Activated T-cell treated with anti-CD3 and anti-CD28 coated beads, Interleukin-2, amount 50 U/mL, for 4 hours (primary cell): ENCODE results near the gene MGAT5. TPM values are rescaled to one million over a fixed set of nuclear protein-coding genes. Genes with fewer than 3 reads are reported as not detected.

ENCODE experiments used
- ATAC-seq, 2 donors: fragments of 200-7000 bp; cut with Tn5 transposase; one replicate each; pipeline ENCODE4 v1.10.0; 2021
- DNase-seq: peaks from one replicate; pipeline ENCODE4 v3.0.0-alpha.2; 2020
- H3K27me3 Mint-ChIP-seq: one replicate; pipeline ENCODE4 v1.8.0; 2021; ENCODE audit warnings: low read depth, mixed read lengths
- H3K36me3 Mint-ChIP-seq: one replicate; pipeline ENCODE4 v1.8.0; 2022; ENCODE audit warnings: mixed read lengths; ENCODE audit not compliant: insufficient read depth
- H3K4me1 Mint-ChIP-seq: one replicate; pipeline ENCODE4 v1.8.0; 2021; ENCODE audit warnings: low read depth, mixed read lengths
- H3K4me3 Mint-ChIP-seq: one replicate; pipeline ENCODE4 v1.8.0; 2021; ENCODE audit warnings: mild to moderate bottlenecking, moderate library complexity, mixed read lengths
- H3K9me3 Mint-ChIP-seq: one replicate; pipeline ENCODE4 v1.8.0; 2021; ENCODE audit warnings: mixed read lengths
- total RNA-seq, 3 donors: library from RNA; stranded (reverse); gene quantifications; one replicate each; pipeline ENCODE4 v1.2.1, GENCODE V29; 2021

Gene MGAT5
- total RNA-seq, 3 donors from 2014 or later = 58.7 to 69.8 (median 68.4) TPM

- peaks cover 21% of the 10 kb centered on the region for H3K36me3 Mint-ChIP-seq
- no peaks in the 10 kb centered on the region for H3K9me3 Mint-ChIP-seq
- DNase-seq = no peak
- H3K4me1 Mint-ChIP-seq = peaks cover 22% of the 10 kb centered on the region
- no peak for ATAC-seq
- no peaks in the 10 kb centered on the region for H3K27me3 Mint-ChIP-seq
- no peak overlapping the region for H3K4me3 Mint-ChIP-seq
These were observed 135.5 kb downstream of the MGAT5 start for GRCh38 chr2:134389381-134389780.

GRCh38 chr2:134391751-134392160 lies 137.9 kb downstream of the MGAT5 start:
- Mint-ChIP-seq H3K9me3 (no peaks in the 10 kb centered on the region), H3K27me3 (no peaks in the 10 kb centered on the region), H3K4me3 (no peak overlapping the region), H3K4me1 (peaks cover 22% of the 10 kb centered on the region), H3K36me3 (peaks cover 23% of the 10 kb centered on the region)
- ATAC-seq = peak in 1 of 2 donors; percentile 41
- DNase-seq = no peak

GRCh38 chr2:134392442-134393074 lies 138.7 kb downstream of the MGAT5 start:
- no peaks in the 10 kb centered on the region for H3K27me3 Mint-ChIP-seq
- peaks cover 24% of the 10 kb centered on the region for H3K36me3 Mint-ChIP-seq
- H3K4me3 Mint-ChIP-seq = no peak overlapping the region
- H3K9me3 Mint-ChIP-seq = no peaks in the 10 kb centered on the region
- no peak for DNase-seq
- peaks cover 22% of the 10 kb centered on the region for H3K4me1 Mint-ChIP-seq
- ATAC-seq = no peak

GRCh38 chr2:134393075-134393461 lies 139.2 kb downstream of the MGAT5 start:
- DNase-seq = no peak
- no peak overlapping the region for H3K4me3 Mint-ChIP-seq
- H3K4me1 Mint-ChIP-seq = peaks cover 22% of the 10 kb centered on the region
- peaks cover 24% of the 10 kb centered on the region for H3K36me3 Mint-ChIP-seq
- no peak for ATAC-seq
- no peaks in the 10 kb centered on the region for H3K27me3 Mint-ChIP-seq
- H3K9me3 Mint-ChIP-seq = no peaks in the 10 kb centered on the region

GRCh38 chr2:134395779-134396178 lies 141.9 kb downstream of the MGAT5 start:
- Mint-ChIP-seq H3K4me3 (no peak overlapping the region), H3K27me3 (no peaks in the 10 kb centered on the region), H3K36me3 (peaks cover 28% of the 10 kb centered on the region), H3K4me1 (peaks cover 17% of the 10 kb centered on the region), H3K9me3 (no peaks in the 10 kb centered on the region)
- DNase-seq = no peak
- no peak for ATAC-seq

GRCh38 chr2:134396493-134396892 lies 142.6 kb downstream of the MGAT5 start:
- H3K4me1 Mint-ChIP-seq = peaks cover 14% of the 10 kb centered on the region
- H3K27me3 Mint-ChIP-seq = no peaks in the 10 kb centered on the region
- no peak overlapping the region for H3K4me3 Mint-ChIP-seq
- no peak for ATAC-seq
- peaks cover 28% of the 10 kb centered on the region for H3K36me3 Mint-ChIP-seq
- no peak for DNase-seq
- no peaks in the 10 kb centered on the region for H3K9me3 Mint-ChIP-seq

GRCh38 chr2:134397146-134397896 lies 143.4 kb downstream of the MGAT5 start:
- H3K4me3 Mint-ChIP-seq = no peak overlapping the region
- H3K9me3 Mint-ChIP-seq = no peaks in the 10 kb centered on the region
- DNase-seq (no peak), ATAC-seq (no peak)
- no peaks in the 10 kb centered on the region for H3K27me3 Mint-ChIP-seq
- peaks cover 6% of the 10 kb centered on the region for H3K4me1 Mint-ChIP-seq
- peaks cover 23% of the 10 kb centered on the region for H3K36me3 Mint-ChIP-seq

GRCh38 chr2:134398300-134398699 lies 144.4 kb downstream of the MGAT5 start:
- Mint-ChIP-seq H3K9me3 (no peaks in the 10 kb centered on the region), H3K36me3 (peaks cover 23% of the 10 kb centered on the region), H3K4me1 (peaks cover 5% of the 10 kb centered on the region), H3K27me3 (no peaks in the 10 kb centered on the region), H3K4me3 (no peak overlapping the region)
- ATAC-seq (no peak), DNase-seq (no peak)

- ATAC-seq (no peak), DNase-seq (no peak)
- no peaks in the 10 kb centered on the region for H3K9me3 Mint-ChIP-seq
- H3K4me3 Mint-ChIP-seq = no peak overlapping the region
- peaks cover 5% of the 10 kb centered on the region for H3K4me1 Mint-ChIP-seq
- H3K27me3 Mint-ChIP-seq = no peaks in the 10 kb centered on the region
- peaks cover 27% of the 10 kb centered on the region for H3K36me3 Mint-ChIP-seq
These were observed 145.2 kb downstream of the MGAT5 start for GRCh38 chr2:134399096-134399495.

- Mint-ChIP-seq H3K36me3 (peaks cover 37% of the 10 kb centered on the region), H3K9me3 (no peaks in the 10 kb centered on the region), H3K4me1 (peaks cover 6% of the 10 kb centered on the region), H3K4me3 (no peak overlapping the region), H3K27me3 (no peaks in the 10 kb centered on the region)
- DNase-seq (no peak), ATAC-seq (no peak)
These were observed 147.2 kb downstream of the MGAT5 start for GRCh38 chr2:134401081-134401497.

- no peak overlapping the region for H3K4me3 Mint-ChIP-seq
These were observed 147.9 kb downstream of the MGAT5 start for GRCh38 chr2:134401789-134402188.

GRCh38 chr2:134402410-134402809 lies 148.5 kb downstream of the MGAT5 start:
- Mint-ChIP-seq H3K27me3 (no peaks in the 10 kb centered on the region), H3K9me3 (no peaks in the 10 kb centered on the region), H3K4me3 (no peak overlapping the region), H3K36me3 (peaks cover 36% of the 10 kb centered on the region), H3K4me1 (peaks cover 14% of the 10 kb centered on the region)
- DNase-seq = no peak
- ATAC-seq = no peak

More at GRCh38 chr2:134401789-134402188, 147.9 kb downstream of the MGAT5 start:
- DNase-seq (no peak), ATAC-seq (no peak)
- H3K9me3 Mint-ChIP-seq = no peaks in the 10 kb centered on the region
- H3K4me1 Mint-ChIP-seq = peaks cover 9% of the 10 kb centered on the region
- H3K36me3 Mint-ChIP-seq = peaks cover 38% of the 10 kb centered on the region
- no peaks in the 10 kb centered on the region for H3K27me3 Mint-ChIP-seq

- Mint-ChIP-seq H3K9me3 (no peaks in the 10 kb centered on the region), H3K36me3 (peaks cover 24% of the 10 kb centered on the region), H3K27me3 (no peaks in the 10 kb centered on the region), H3K4me3 (no peak overlapping the region), H3K4me1 (peaks cover 44% of the 10 kb centered on the region)
- no peak for DNase-seq
- ATAC-seq = no peak
These were observed 151.8 kb downstream of the MGAT5 start for GRCh38 chr2:134405611-134406081.

GRCh38 chr2:134406311-134406710 lies 152.4 kb downstream of the MGAT5 start:
- peaks cover 20% of the 10 kb centered on the region for H3K36me3 Mint-ChIP-seq
- DNase-seq (peak; percentile 8), ATAC-seq (peak in 1 of 2 donors; percentile 26)
- H3K4me3 Mint-ChIP-seq = no peak overlapping the region
- no peaks in the 10 kb centered on the region for H3K9me3 Mint-ChIP-seq
- peaks cover 47% of the 10 kb centered on the region for H3K4me1 Mint-ChIP-seq
- no peaks in the 10 kb centered on the region for H3K27me3 Mint-ChIP-seq

- ATAC-seq = no peak
- no peak for DNase-seq
- Mint-ChIP-seq H3K27me3 (no peaks in the 10 kb centered on the region), H3K4me1 (peaks cover 50% of the 10 kb centered on the region), H3K4me3 (no peak overlapping the region), H3K9me3 (no peaks in the 10 kb centered on the region), H3K36me3 (peaks cover 20% of the 10 kb centered on the region)
These were observed 152.9 kb downstream of the MGAT5 start for GRCh38 chr2:134406736-134407135.
